Spleen (tissue), 11 donors: Measurements from ENCODE around the gene ATP1A3. TPM values are rescaled to one million over a fixed set of nuclear protein-coding genes. Genes with fewer than 3 reads are reported as not detected.

Experiments used
- DNase-seq: peaks from one replicate; pipeline ENCODE4 v3.0.0-alpha.2; 2020
- H3K27ac ChIP-seq, 8 donors: fragments of 200-600 bp; sonication (generic) in 7 of 8; 1 replicate in 4 of 8; 2 replicates in 4 of 8; pipeline versions ENCODE4 v1.5.0 to v1.8.0; 2016 to 2021; ENCODE audit warnings: inconsistent platforms in 4 of 8, mild to moderate bottlenecking in 4 of 8, moderate library complexity in 1 of 8
- H3K27me3 ChIP-seq, 7 donors: fragments of 200-600 bp; sonication (generic) in 6 of 7; replicated peaks in 1 of 7; 1 replicate in 4 of 7; 2 replicates in 3 of 7; pipeline versions ENCODE4 v1.5.0 to v1.8.0; 2016 to 2021; ENCODE audit warnings: inconsistent platforms in 3 of 7, mild to moderate bottlenecking in 1 of 7
- H3K36me3 ChIP-seq, 6 donors: fragments of 200-600 bp; sonication (generic) in 5 of 6; 1 replicate in 4 of 6; 2 replicates in 2 of 6; pipeline versions ENCODE4 v1.5.0 to v1.8.0; 2016 to 2021; ENCODE audit warnings: inconsistent platforms in 2 of 6
- H3K4me1 ChIP-seq, 6 donors: fragments of 200-600 bp; sonication (generic) in 5 of 6; 1 replicate in 3 of 6; 2 replicates in 3 of 6; pipeline versions ENCODE4 v1.5.0 to v1.8.0; 2016 to 2021; ENCODE audit warnings: inconsistent platforms in 3 of 6
- H3K4me3 ChIP-seq, 8 donors: fragments of 200-600 bp; sonication (generic) in 7 of 8; 1 replicate in 4 of 8; 2 replicates in 4 of 8; pipeline versions ENCODE4 v1.5.0 to v1.8.0; 2016 to 2021; ENCODE audit warnings: inconsistent platforms in 4 of 8, mild to moderate bottlenecking in 4 of 8, moderate library complexity in 2 of 8
- H3K9me3 ChIP-seq, 8 donors: fragments of 200-600 bp; sonication (generic) in 7 of 8; 1 replicate in 4 of 8; 2 replicates in 4 of 8; pipeline versions ENCODE4 v1.5.0 to v1.8.0; 2016 to 2021; ENCODE audit warnings: inconsistent platforms in 4 of 8
- POLR2A ChIP-seq, 3 donors: fragments of 450-650 bp; IDR thresholded peaks; one replicate each; pipeline ENCODE4 v1.5.1; 2017; ENCODE audit warnings: antibody characterized with exemption in 3 of 3, mild to moderate bottlenecking in 1 of 3
- POLR2AphosphoS5 ChIP-seq, 3 donors: sonication (generic); formaldehyde crosslinking; IDR thresholded peaks; one replicate each; pipeline ENCODE4 v1.5.1; 2017; ENCODE audit warnings: antibody characterized with exemption in 3 of 3
- WGBS, 5 donors: extraction: QIAGEN DNeasy Blood & Tissue Kit in 3 of 5; methylation state at CpG; one replicate each; pipeline versions ENCODE4 v1.1.5 to v1.1.7; 2013 to 2018; 5-methylcytosine and 5-hydroxymethylcytosine counted together
- intact Hi-C: fragments of 100-400 bp; cut with DNase I; formaldehyde crosslinking; loops from one replicate; pipeline ENCODE4 v1.15.0; 2023; ENCODE audit warnings: low total_unique reads
- polyA plus RNA-seq, 3 donors: library from polyadenylated mRNA; stranded (reverse); fragments of 200-250 nt; gene quantifications; one replicate each; pipeline ENCODE4 v1.2.1, GENCODE V29; 2013
- total RNA-seq, 7 donors: library from RNA; depleted of rRNA in 3 of 7; stranded (reverse); fragments of >200 nt in 3 of 7; fragmentation: NEBNext Ultra II Directional in 4 of 7; extraction: Animal tissue kit (Norgen Biotek cat#: 25700) in 4 of 7; gene quantifications; one replicate each; pipeline versions ENCODE4 v1.1.0 to v1.2.1, GENCODE V29; 2016 to 2021
- TF ChIP-seq, protein P1 (sequence below), 11 experiments: fragments of 200-600 bp in 7 of 11; fragments of 450-650 bp in 4 of 11; sonication (generic) in 4 of 11; IDR thresholded peaks in 8 of 11; conservative IDR thresholded peaks in 3 of 11; 1 replicate in 7 of 11; 2 replicates in 4 of 11; pipeline versions ENCODE4 v1.4.0 to v1.8.0; 2016 to 2021; ENCODE audit warnings: antibody characterized with exemption in 11 of 11, inconsistent platforms in 4 of 11, mild to moderate bottlenecking in 1 of 11
- donor health status: healthy with polysubstance abuse.
- donor health status: DM: no; HTN: no; CAD: no; lungs with moderate emphysema.
- donor health status: DM: no; HTN: no; CAD: no.
- donor health status: Bipolar disorder and iron deficiency.
- donor health status: healthy.
- donor health status: DM: no; HTN: no; CAD: no.
- donor health status: DM: yes; HTN: yes; CAD: no.

The ATP1A3 gene
- total and polyA plus RNA-seq, 10 donors = 0.39 to 2.2 (median 1.2) TPM

DNA sequence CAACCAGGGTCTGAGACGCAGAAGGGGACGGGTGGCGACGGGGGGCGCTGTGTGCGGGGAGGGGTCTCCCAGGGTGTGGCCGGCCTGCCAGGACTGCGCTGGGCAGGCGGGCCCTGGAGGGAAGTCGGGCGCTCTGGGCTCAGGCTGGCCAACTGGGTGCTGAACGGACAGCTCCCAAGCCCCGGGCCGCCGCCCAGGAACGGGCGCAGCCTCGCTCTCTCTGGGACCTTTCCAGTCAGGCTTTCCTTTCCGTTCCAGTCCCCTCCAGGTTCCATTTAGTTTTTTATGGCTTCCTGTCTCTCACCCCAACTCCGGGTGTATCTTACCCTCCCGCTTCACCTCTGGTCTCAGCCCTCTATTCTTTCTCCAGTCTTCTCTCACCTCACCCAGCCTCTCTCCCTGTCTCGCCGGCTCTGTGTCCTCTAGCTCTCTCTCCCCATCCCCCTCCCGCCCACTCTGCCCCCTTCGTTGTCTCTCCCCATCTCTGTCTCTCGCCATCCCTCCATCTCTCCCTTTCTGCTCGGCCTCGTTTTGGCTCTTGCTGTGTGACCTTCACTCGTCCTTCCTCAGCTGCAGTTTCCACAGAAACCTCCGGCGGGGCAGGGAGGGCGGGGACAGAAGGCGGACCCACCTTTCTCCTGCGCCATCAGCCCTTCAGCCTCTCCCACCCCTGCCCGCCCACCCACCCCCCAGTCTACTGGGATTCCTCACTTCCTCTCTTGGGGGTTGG is 3.3 kb upstream of the ATP1A3 start:
- peaks cover 7 to 50% (median 32%) of the 10 kb centered on the region in 6 donors for H3K4me1 ChIP-seq
- TF ChIP-seq, protein P1, sequence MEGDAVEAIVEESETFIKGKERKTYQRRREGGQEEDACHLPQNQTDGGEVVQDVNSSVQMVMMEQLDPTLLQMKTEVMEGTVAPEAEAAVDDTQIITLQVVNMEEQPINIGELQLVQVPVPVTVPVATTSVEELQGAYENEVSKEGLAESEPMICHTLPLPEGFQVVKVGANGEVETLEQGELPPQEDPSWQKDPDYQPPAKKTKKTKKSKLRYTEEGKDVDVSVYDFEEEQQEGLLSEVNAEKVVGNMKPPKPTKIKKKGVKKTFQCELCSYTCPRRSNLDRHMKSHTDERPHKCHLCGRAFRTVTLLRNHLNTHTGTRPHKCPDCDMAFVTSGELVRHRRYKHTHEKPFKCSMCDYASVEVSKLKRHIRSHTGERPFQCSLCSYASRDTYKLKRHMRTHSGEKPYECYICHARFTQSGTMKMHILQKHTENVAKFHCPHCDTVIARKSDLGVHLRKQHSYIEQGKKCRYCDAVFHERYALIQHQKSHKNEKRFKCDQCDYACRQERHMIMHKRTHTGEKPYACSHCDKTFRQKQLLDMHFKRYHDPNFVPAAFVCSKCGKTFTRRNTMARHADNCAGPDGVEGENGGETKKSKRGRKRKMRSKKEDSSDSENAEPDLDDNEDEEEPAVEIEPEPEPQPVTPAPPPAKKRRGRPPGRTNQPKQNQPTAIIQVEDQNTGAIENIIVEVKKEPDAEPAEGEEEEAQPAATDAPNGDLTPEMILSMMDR (IDR thresholded peaks at IDR 0.05 in 8 of 11, conservative IDR thresholded peaks at IDR 0.05 in 3 of 11) = peak in 2 of 11 experiments; percentile 10 to 14
- TF ChIP-seq POLR2AphosphoS5 (IDR thresholded peaks at IDR 0.05) (no peak), POLR2A (IDR thresholded peaks at IDR 0.05) (no peak)
- intact Hi-C loops = no loop called here
- H3K9me3 ChIP-seq = no peaks in the 10 kb centered on the region
- H3K27ac ChIP-seq = no peak overlapping the region
- H3K4me3 ChIP-seq = peak overlapping the region in 1 of 8 donors; percentile 56
- no peak for DNase-seq
- 1 to 4% (median 2%) methylated on average over 27 to 35 of the region's 35 CpGs for WGBS, 5 donors
- H3K36me3 ChIP-seq = no peaks in the 10 kb centered on the region
- peaks cover 0 to 98% (median 73%) of the 10 kb centered on the region in 7 donors for H3K27me3 ChIP-seq

DNA sequence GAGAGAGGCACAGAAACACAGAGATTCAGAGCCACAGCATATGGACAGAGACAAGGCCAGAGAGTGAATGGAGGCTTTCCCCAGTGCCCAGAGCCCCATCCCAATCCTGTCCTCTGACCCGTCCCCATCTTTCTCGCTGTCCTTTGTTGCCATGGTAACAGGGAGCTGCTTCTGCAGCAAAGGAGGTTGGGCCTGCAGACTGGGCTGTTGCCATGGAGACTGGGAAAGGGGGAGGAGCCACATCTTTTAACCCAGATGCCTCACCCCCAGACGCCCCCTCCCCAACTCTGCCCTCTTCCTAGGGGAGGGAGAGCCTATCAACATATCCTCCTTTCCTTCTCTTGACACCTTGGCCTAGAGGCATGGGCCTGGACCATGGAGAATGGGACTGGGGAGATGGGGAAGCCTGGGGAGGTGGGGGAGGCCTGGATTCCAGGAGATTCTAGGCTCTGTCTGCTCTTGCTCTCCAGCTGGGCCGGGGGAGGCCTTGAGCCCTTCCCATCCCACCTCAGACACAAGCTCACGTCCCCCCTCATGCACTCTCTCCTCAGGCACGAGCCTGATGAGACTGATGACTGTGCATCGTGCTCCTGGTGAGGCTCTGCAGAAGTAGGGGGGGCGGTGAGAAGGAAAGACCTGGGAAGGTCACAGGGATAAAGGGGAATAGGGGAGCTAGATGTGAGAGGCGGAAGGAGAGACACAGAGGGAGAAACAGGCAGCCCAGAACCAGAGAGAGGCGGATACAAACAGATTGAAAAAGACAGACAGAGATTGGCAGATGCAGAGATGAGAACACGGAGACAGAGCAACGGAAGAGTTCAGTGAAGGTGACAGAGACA is 2.1 kb upstream of the ATP1A3 start:
- H3K27me3 ChIP-seq = peaks cover 0 to 100% (median 73%) of the 10 kb centered on the region in 7 donors

DNA sequence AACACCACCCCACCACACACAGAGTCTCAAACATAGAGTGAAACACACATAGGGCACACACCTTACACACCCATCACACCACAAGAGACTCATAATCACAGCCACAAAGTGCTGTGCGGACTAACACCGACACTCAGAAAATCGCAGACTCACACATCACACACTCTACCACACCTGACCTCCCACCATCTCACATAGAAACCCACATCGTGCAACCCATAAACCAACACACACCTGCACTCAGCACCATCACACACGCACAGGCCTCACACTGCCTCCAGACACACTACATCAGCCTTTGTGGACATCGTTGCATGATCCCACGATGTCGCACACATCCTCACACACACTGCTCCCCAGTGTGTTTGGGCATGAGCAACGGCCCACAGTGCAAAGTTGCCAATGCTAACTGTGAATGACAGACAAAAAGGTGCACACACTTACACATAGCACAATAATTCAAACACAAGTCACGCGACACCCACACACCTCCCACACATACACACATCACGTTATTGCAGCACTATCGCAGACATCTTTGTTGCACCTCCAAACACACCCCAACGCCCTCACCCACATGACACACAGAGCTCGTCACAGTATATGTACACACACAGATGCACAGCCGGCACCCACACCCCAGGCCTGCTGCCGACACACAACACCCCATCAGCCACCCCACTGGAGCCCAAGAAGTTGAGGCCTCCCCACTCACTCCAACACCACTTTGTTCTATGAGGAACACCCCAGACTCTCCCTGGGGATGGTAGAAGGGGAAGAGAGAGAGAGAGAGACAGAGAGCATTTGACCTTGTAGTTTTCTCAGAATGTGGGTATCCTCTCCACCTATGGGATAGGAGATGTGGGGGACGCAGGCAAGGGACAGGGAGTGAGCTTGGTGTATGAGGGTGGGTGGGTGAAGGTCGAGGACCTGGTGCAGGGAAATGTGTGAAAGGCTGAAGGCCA is 1.2 kb upstream of the ATP1A3 start:
- Histone ChIP-seq H3K36me3 (no peaks in the 10 kb centered on the region), H3K4me3 (no peak overlapping the region), H3K4me1 (peaks cover 7 to 50% (median 32%) of the 10 kb centered on the region in 6 donors), H3K27me3 (peaks cover 0 to 99% (median 64%) of the 10 kb centered on the region in 7 donors), H3K27ac (no peak overlapping the region), H3K9me3 (no peaks in the 10 kb centered on the region)
- TF ChIP-seq POLR2AphosphoS5 (IDR thresholded peaks at IDR 0.05) (no peak), POLR2A (IDR thresholded peaks at IDR 0.05) (no peak)
- TF ChIP-seq, protein P1 (IDR thresholded peaks at IDR 0.05 in 8 of 11, conservative IDR thresholded peaks at IDR 0.05 in 3 of 11) = no peak
- WGBS, 5 donors = 81 to 84% (median 83%) methylated on average over 19 of the region's 19 CpGs
- intact Hi-C loops = no loop called here
- no peak for DNase-seq

More for the DNA sequence above, 2.1 kb upstream of the ATP1A3 start:
- Histone ChIP-seq H3K36me3 (no peaks in the 10 kb centered on the region), H3K4me1 (peaks cover 7 to 50% (median 32%) of the 10 kb centered on the region in 6 donors), H3K9me3 (no peaks in the 10 kb centered on the region), H3K4me3 (no peak overlapping the region), H3K27ac (no peak overlapping the region)
- intact Hi-C loops = no loop called here
- 40 to 46% (median 43%) methylated on average over 11 to 12 of the region's 12 CpGs for WGBS, 5 donors
- TF ChIP-seq, protein P1 (IDR thresholded peaks at IDR 0.05 in 8 of 11, conservative IDR thresholded peaks at IDR 0.05 in 3 of 11) = no peak
- TF ChIP-seq POLR2AphosphoS5 (IDR thresholded peaks at IDR 0.05) (no peak), POLR2A (IDR thresholded peaks at IDR 0.05) (no peak)
- DNase-seq = no peak
